Esophagus squamous epithelium (tissue), 4 donors: Measurements from ENCODE around the gene BCL11B.

Source experiments
- CTCF ChIP-seq, 6 experiments: fragments of 450-650 bp in 4 of 6; fragments of 200-600 bp in 2 of 6; sonication (generic) in 2 of 6; IDR thresholded peaks; one replicate each; pipeline ENCODE4 v1.5.1; 2016 to 2019; ENCODE audit warnings: antibody characterized with exemption in 6 of 6, mild to moderate bottlenecking in 4 of 6, moderate library complexity in 4 of 6
- POLR2A ChIP-seq, 4 donors: fragments of 450-650 bp; IDR thresholded peaks; one replicate each; pipeline ENCODE4 v1.6.1; 2017; ENCODE audit warnings: antibody characterized with exemption in 4 of 4, mild to moderate bottlenecking in 4 of 4, moderate library complexity in 3 of 4

- TF ChIP-seq CTCF (IDR thresholded peaks at IDR 0.05) (no peak), POLR2A (IDR thresholded peaks at IDR 0.05) (no peak)
Measured at GRCh38 chr14:99217066-99217955, 54.7 kb downstream of the BCL11B start.
